K562 (cell line): ENCODE results near the gene LDLRAD3. TPM values are rescaled to one million over a fixed set of nuclear protein-coding genes. Genes with fewer than 3 reads are reported as not detected.

Experiments
- ATAC-seq: fragments of 200-7000 bp; cut with Tn5 transposase; 3 replicates; pipeline ENCODE4 v1.9.1; 2020; ENCODE audit warnings: moderate library complexity
- BruUV-seq: library from RNA; stranded (reverse); fragments of 400-500 nt; replicated peaks from 2 replicates; lab custom pipeline; 2021; lab: Mats Ljungman, UMichigan
- CTCF ChIA-PET: fragments of 300-600 bp; formaldehyde crosslinking; extraction: SDS; loops from one replicate; lab custom pipeline; 2021; ENCODE audit warnings: low intra/inter-chr PET ratio; lab: Yijun Ruan, JAX
- POLR2A ChIA-PET: fragments of 300-600, 350-650 bp; sonication (Branson Sonifier 250); formaldehyde crosslinking; extraction: SDS; loops from one replicate; lab custom pipeline; 2021; ENCODE audit warnings: antibody characterized with exemption, inconsistent platforms; lab: Yijun Ruan, JAX
- DNase-seq, 4 experiments: peaks; one replicate each; pipeline versions ENCODE4 v3.0.0 to v3.0.0-alpha.2; 2011 to 2018; ENCODE audit warnings: low spot score in 3 of 4, mixed read lengths in 3 of 4; ENCODE audit errors: extremely low read depth in 1 of 4
- FAIRE-seq: peaks from 2 replicates; lab custom pipeline; 2011; peaks lifted over from hg19 to GRCh38; lab: Jason Lieb, UNC
- H2AFZ ChIP-seq: 2 replicates; pipeline ENCODE4 v1.6.0; 2011; ENCODE audit warnings: low read depth, low read length, control low read depth, inconsistent platforms
- H3K27ac ChIP-seq: fragments of 200-600 bp; 3 replicates; pipeline ENCODE4 v1.8.0; 2011; ENCODE audit warnings: low read depth, mild to moderate bottlenecking, control low read depth, inconsistent platforms, low read length, moderate library complexity, mixed read lengths; ENCODE audit errors: extremely low read depth
- H3K27me3 ChIP-seq, 2 experiments: fragments of 300-600 bp in 1 of 2; 2 replicates in 1 of 2; 3 replicates in 1 of 2; pipeline versions ENCODE4 v1.6.0 to v1.8.0; 2011; ENCODE audit warnings: inconsistent platforms in 2 of 2, low read length in 2 of 2, mild to moderate bottlenecking in 1 of 2, mixed read lengths in 1 of 2, moderate library complexity in 1 of 2; ENCODE audit not compliant: control insufficient read depth in 2 of 2, insufficient read depth in 2 of 2
- H3K36me3 ChIP-seq: fragments of 300-600 bp; 3 replicates; pipeline ENCODE4 v1.8.0; 2011; ENCODE audit warnings: mild to moderate bottlenecking, low read length, inconsistent platforms; ENCODE audit not compliant: control insufficient read depth, insufficient read depth
- H3K4me1 ChIP-seq, 2 experiments: fragments of 200-600 bp in 1 of 2; replicated peaks in 1 of 2; 2 replicates in 1 of 2; 3 replicates in 1 of 2; pipeline versions ENCODE4 v1.5.1 to v1.8.0; 2011; ENCODE audit warnings: inconsistent platforms in 2 of 2, low read length in 2 of 2, mild to moderate bottlenecking in 1 of 2, mixed read lengths in 1 of 2, moderate library complexity in 1 of 2; ENCODE audit not compliant: control insufficient read depth in 2 of 2, insufficient read depth in 2 of 2
- H3K4me2 ChIP-seq: 2 replicates; pipeline ENCODE4 v1.6.1; 2011; ENCODE audit warnings: low read length, control low read depth, inconsistent platforms, mixed read lengths; ENCODE audit not compliant: insufficient read depth
- H3K4me3 ChIP-seq: fragments of 200-600 bp; sonication (generic), shearing (Covaris generic); 2 replicates; pipeline ENCODE4 v1.5.1; 2016; ENCODE audit warnings: control low read depth, inconsistent platforms
- H3K79me2 ChIP-seq: fragments of 200-600 bp; 3 replicates; pipeline ENCODE4 v1.8.0; 2011; ENCODE audit warnings: low read length, inconsistent platforms; ENCODE audit not compliant: control insufficient read depth, insufficient read depth
- H3K9ac ChIP-seq, 2 experiments: 2 replicates each; pipeline versions ENCODE4 v1.6.0 to v1.6.1; 2011; ENCODE audit warnings: low read depth in 2 of 2, low read length in 2 of 2, control low read depth in 1 of 2, inconsistent platforms in 1 of 2, mild to moderate bottlenecking in 1 of 2, mixed read lengths in 1 of 2; ENCODE audit not compliant: insufficient read depth in 1 of 2
- H3K9me1 ChIP-seq: one replicate; pipeline ENCODE4 v1.6.0; 2011; ENCODE audit warnings: inconsistent platforms, mild to moderate bottlenecking, low read length, moderate library complexity; ENCODE audit not compliant: control insufficient read depth, insufficient read depth
- H3K9me3 ChIP-seq: replicated peaks from 2 replicates; pipeline ENCODE4 v1.5.1; 2011; ENCODE audit warnings: low read depth, low read length, inconsistent platforms; ENCODE audit not compliant: control insufficient read depth, insufficient read depth
- H4K20me1 ChIP-seq: replicated peaks from 2 replicates; pipeline ENCODE4 v1.6.1; 2011; ENCODE audit warnings: low read length, inconsistent platforms, mixed read lengths; ENCODE audit not compliant: control insufficient read depth, insufficient read depth
- EHMT2 ChIP-seq: fragments of 450-650 bp; IDR thresholded peaks from 2 replicates; pipeline ENCODE4 v1.6.1; 2018; ENCODE audit warnings: antibody characterized with exemption
- ELF1 ChIP-seq: fragments of 200-800 bp; sonication (Bioruptor generic); IDR thresholded peaks from 2 replicates; pipeline ENCODE4 v1.6.1; 2016; ENCODE audit warnings: missing genetic modification characterization, missing compliant biosample characterization
- GATA2 ChIP-seq: sonication (generic); formaldehyde crosslinking; IDR thresholded peaks from 2 replicates; pipeline ENCODE4 v1.4.0; 2020; ENCODE audit warnings: mild to moderate bottlenecking, missing genetic modification reagents
- MYC ChIP-seq, 2 experiments: fragments of 250-450 bp in 1 of 2; sonication (Bioruptor Pico) in 1 of 2; IDR thresholded peaks; 2 replicates each; pipeline versions ENCODE4 v1.5.1 to v1.6.1; 2012 to 2021; ENCODE audit warnings: low read depth in 2 of 2, borderline replicate concordance in 1 of 2, improper control_type of control experiment in 1 of 2, low read length in 1 of 2, mild to moderate bottlenecking in 1 of 2, moderate library complexity in 1 of 2
- SREBF1 ChIP-seq: fragments of 150-350 bp; IDR thresholded peaks from 2 replicates; pipeline ENCODE4 v1.6.1; 2014; ENCODE audit warnings: antibody characterized with exemption, low read depth, low read length, borderline replicate concordance
- ZNF583 ChIP-seq: fragments of 250-450 bp; sonication (Bioruptor Pico); IDR thresholded peaks from 2 replicates; pipeline ENCODE4 v1.4.0; 2020
- WGBS: fragments of 100-300 bp; shearing (Covaris generic); methylation state at CpG from one replicate; pipeline ENCODE4 v1.1.6; 2016; ENCODE audit warnings: low coverage, mixed read lengths; ENCODE audit not compliant: insufficient coverage; ENCODE audit errors: missing lambda C conversion rate; 5-methylcytosine and 5-hydroxymethylcytosine counted together
- in situ Hi-C: fragments of 300-500 bp; cut with MboI; formaldehyde crosslinking; loops from 4 replicates; pipeline ENCODE4 v1.15.0; 2018; ENCODE audit warnings: inconsistent platforms, mixed read lengths
- intact Hi-C: fragments of 100-400 bp; cut with micrococcal nuclease; formaldehyde crosslinking; loops from 2 replicates; pipeline ENCODE4 v1.14.2; 2022
- polyA plus RNA-seq, 8 experiments: library from polyadenylated mRNA; depleted of rRNA in 4 of 8; stranded (reverse) in 5 of 8; unstranded in 3 of 8; fragments of >200 nt; fragmentation: Nextera tagmentation in 2 of 8; fragmentation: Illumina TruSeq in 1 of 8; extraction: Ambion mirVana in 2 of 8; extraction: Trizol in 1 of 8; gene quantifications; 2 replicates each; pipeline versions ENCODE4 v1.2.1 to v1.2.3, GENCODE V29; 2011 to 2014; ENCODE audit warnings: inconsistent platforms in 1 of 8, missing spikeins in 1 of 8
- total RNA-seq, 7 experiments: library from RNA; depleted of rRNA in 6 of 7; stranded (reverse); fragments of >200 nt in 6 of 7; fragmentation: Illumina TruSeq in 2 of 7; extraction: Trizol in 2 of 7; gene quantifications; 2 replicates each; pipeline versions ENCODE4 v1.2.1 to v1.2.3, GENCODE V29; 2011 to 2021; ENCODE audit warnings: low replicate concordance in 1 of 7
- TF ChIP-seq, protein P1 (sequence below), 2 experiments: fragments of 250-450 bp in 1 of 2; fragments of 450-650 bp in 1 of 2; sonication (Bioruptor Pico) in 1 of 2; IDR thresholded peaks; 2 replicates each; pipeline versions ENCODE4 v1.6.1 to v1.8.0; 2016 to 2021; ENCODE audit warnings: mild to moderate bottlenecking in 2 of 2, moderate library complexity in 2 of 2, missing compliant biosample characterization in 1 of 2, missing genetic modification characterization in 1 of 2
- TF ChIP-seq, protein P2 (sequence below): fragments of 450-650 bp; IDR thresholded peaks from 2 replicates; pipeline ENCODE4 v1.6.1; 2016; ENCODE audit warnings: mild to moderate bottlenecking, moderate library complexity

The LDLRAD3 gene
- total and polyA plus RNA-seq, 9 of the 15 experiments (the other 6 are each of a cell fraction or from before 2014, with no cell fraction given): 0.73 to 7.2 (median 3.5) TPM

DNA sequence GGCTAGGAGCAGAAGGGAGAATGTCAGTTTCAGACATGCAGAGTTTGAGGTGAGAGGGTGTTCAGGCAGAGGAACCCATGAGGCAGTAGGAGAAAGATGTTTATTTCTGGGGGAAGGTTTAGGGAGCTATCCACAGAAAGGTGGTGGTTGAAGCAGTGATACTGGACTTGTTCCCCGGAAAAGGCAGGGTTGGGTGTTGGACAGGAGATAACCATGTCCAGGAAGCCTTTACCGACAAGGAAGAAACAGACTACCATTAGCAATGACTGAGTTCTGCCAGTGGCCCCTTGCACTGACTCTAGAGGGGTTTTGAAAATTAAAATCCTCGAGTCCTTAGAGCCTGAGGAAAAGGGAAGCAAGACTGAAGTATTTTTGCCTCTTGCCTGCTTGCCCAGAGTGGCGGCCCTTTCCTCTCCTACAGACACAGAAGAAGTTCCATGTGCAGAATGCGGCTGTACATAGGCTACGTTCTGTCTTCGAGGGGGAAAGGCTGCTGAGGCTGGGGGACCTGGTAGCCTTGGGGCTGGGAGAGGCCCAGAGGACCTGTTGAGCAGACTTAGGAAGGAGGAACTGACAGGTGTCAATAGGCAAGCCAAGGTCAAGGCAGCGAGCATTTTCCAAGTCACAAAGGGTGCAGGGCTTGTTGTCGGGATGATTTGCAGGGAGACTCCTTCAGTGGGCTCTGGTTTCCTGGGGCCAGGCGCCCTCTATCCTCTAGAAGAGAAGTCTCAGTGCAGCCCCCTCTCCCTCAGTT lies 146.7 kb downstream of the LDLRAD3 start:
- CTCF ChIA-PET: no interaction called here
- intact Hi-C loops: no loop called here
- in situ Hi-C loops: no loop called here
- 0 out of 3 replicates have a peak, but pooled peaks cover 4% of the 10 kb centered on the region for H3K36me3 ChIP-seq
- peak overlapping the region; percentile 45 for H3K27ac ChIP-seq
- H3K79me2 ChIP-seq: no peaks in the 10 kb centered on the region
- no peaks in the 10 kb centered on the region for H3K9me1 ChIP-seq
- POLR2A ChIA-PET: interaction anchor here (1.0 kb wide), 1 partner anchor 11 kb away, joined by 3 read pairs; no protein-coding TSS in a partner anchor
- H3K27me3 ChIP-seq: no peaks in the 10 kb centered on the region
- peak overlapping the region; percentile 34 for H3K4me2 ChIP-seq
- H2AFZ ChIP-seq: peak overlapping the region; percentile 91
- H3K4me1 ChIP-seq: peaks cover 7 to 31% of the 10 kb centered on the region in 2 experiments; a peak in 4 of 5 replicates
- BruUV-seq: no TSS peak
- ATAC-seq (peak; percentile 58), FAIRE-seq (peak; percentile 70), DNase-seq (peak in 1 of 4 experiments; percentile 53)
- no peak overlapping the region for H3K4me3 ChIP-seq
- no peaks in the 10 kb centered on the region for H4K20me1 ChIP-seq
- H3K9me3 ChIP-seq: peaks cover 10% of the 10 kb centered on the region
- peak overlapping the region in 1 of 2 experiments; percentile 6; a peak in 2 of 4 replicates for H3K9ac ChIP-seq
- 39% methylated on average over 9 of the region's 10 CpGs for whole genome bisulfite sequencing
- TF ChIP-seq GATA2 (CRISPR knock-in tag) (no peak), MYC (IDR thresholded peaks at IDR 0.05; ENCODE audit: low read depth, low read length) (no peak), MYC (CRISPR knock-in tag; IDR thresholded peaks at IDR 0.05; ENCODE audit: borderline replicate concordance, low read depth) (0 out of 2 replicates have a peak, but pooled peaks have one; percentile 33), SREBF1 (no peak), EHMT2 (peak; percentile 47; the same call in 1 of the 2 replicates), ZNF583 (peak; percentile 44; the same call in 1 of the 2 replicates), ELF1 (tag) (0 out of 2 replicates have a peak, but pooled peaks have one; percentile 8)
- TF ChIP-seq, protein P1, sequence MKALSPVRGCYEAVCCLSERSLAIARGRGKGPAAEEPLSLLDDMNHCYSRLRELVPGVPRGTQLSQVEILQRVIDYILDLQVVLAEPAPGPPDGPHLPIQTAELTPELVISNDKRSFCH (CRISPR knock-in tag; IDR thresholded peaks at IDR 0.05): no peak
- TF ChIP-seq, protein P1 (tag; IDR thresholded peaks at IDR 0.05): 0 out of 2 replicates have a peak, but pooled peaks have one; percentile 16
- TF ChIP-seq, protein P2, sequence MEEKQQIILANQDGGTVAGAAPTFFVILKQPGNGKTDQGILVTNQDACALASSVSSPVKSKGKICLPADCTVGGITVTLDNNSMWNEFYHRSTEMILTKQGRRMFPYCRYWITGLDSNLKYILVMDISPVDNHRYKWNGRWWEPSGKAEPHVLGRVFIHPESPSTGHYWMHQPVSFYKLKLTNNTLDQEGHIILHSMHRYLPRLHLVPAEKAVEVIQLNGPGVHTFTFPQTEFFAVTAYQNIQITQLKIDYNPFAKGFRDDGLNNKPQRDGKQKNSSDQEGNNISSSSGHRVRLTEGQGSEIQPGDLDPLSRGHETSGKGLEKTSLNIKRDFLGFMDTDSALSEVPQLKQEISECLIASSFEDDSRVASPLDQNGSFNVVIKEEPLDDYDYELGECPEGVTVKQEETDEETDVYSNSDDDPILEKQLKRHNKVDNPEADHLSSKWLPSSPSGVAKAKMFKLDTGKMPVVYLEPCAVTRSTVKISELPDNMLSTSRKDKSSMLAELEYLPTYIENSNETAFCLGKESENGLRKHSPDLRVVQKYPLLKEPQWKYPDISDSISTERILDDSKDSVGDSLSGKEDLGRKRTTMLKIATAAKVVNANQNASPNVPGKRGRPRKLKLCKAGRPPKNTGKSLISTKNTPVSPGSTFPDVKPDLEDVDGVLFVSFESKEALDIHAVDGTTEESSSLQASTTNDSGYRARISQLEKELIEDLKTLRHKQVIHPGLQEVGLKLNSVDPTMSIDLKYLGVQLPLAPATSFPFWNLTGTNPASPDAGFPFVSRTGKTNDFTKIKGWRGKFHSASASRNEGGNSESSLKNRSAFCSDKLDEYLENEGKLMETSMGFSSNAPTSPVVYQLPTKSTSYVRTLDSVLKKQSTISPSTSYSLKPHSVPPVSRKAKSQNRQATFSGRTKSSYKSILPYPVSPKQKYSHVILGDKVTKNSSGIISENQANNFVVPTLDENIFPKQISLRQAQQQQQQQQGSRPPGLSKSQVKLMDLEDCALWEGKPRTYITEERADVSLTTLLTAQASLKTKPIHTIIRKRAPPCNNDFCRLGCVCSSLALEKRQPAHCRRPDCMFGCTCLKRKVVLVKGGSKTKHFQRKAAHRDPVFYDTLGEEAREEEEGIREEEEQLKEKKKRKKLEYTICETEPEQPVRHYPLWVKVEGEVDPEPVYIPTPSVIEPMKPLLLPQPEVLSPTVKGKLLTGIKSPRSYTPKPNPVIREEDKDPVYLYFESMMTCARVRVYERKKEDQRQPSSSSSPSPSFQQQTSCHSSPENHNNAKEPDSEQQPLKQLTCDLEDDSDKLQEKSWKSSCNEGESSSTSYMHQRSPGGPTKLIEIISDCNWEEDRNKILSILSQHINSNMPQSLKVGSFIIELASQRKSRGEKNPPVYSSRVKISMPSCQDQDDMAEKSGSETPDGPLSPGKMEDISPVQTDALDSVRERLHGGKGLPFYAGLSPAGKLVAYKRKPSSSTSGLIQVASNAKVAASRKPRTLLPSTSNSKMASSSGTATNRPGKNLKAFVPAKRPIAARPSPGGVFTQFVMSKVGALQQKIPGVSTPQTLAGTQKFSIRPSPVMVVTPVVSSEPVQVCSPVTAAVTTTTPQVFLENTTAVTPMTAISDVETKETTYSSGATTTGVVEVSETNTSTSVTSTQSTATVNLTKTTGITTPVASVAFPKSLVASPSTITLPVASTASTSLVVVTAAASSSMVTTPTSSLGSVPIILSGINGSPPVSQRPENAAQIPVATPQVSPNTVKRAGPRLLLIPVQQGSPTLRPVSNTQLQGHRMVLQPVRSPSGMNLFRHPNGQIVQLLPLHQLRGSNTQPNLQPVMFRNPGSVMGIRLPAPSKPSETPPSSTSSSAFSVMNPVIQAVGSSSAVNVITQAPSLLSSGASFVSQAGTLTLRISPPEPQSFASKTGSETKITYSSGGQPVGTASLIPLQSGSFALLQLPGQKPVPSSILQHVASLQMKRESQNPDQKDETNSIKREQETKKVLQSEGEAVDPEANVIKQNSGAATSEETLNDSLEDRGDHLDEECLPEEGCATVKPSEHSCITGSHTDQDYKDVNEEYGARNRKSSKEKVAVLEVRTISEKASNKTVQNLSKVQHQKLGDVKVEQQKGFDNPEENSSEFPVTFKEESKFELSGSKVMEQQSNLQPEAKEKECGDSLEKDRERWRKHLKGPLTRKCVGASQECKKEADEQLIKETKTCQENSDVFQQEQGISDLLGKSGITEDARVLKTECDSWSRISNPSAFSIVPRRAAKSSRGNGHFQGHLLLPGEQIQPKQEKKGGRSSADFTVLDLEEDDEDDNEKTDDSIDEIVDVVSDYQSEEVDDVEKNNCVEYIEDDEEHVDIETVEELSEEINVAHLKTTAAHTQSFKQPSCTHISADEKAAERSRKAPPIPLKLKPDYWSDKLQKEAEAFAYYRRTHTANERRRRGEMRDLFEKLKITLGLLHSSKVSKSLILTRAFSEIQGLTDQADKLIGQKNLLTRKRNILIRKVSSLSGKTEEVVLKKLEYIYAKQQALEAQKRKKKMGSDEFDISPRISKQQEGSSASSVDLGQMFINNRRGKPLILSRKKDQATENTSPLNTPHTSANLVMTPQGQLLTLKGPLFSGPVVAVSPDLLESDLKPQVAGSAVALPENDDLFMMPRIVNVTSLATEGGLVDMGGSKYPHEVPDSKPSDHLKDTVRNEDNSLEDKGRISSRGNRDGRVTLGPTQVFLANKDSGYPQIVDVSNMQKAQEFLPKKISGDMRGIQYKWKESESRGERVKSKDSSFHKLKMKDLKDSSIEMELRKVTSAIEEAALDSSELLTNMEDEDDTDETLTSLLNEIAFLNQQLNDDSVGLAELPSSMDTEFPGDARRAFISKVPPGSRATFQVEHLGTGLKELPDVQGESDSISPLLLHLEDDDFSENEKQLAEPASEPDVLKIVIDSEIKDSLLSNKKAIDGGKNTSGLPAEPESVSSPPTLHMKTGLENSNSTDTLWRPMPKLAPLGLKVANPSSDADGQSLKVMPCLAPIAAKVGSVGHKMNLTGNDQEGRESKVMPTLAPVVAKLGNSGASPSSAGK: peak; percentile 65
